ENCODE data around the gene TMEM63A. TPM values are rescaled to one million over a fixed set of nuclear protein-coding genes. Genes with fewer than 3 reads are reported as not detected.

The TMEM63A gene
- polyA plus RNA-seq, 3 donors = 3.0 to 48.0 (median 5.8) TPM

- peaks cover 7 to 8% of the 10 kb centered on the region in 2 donors for H3K4me1 ChIP-seq (ENCODE audit: control insufficient read depth in 1 of 2, insufficient read depth in 2 of 2, low read length in 2 of 2)
- TF ChIP-seq, protein P1, sequence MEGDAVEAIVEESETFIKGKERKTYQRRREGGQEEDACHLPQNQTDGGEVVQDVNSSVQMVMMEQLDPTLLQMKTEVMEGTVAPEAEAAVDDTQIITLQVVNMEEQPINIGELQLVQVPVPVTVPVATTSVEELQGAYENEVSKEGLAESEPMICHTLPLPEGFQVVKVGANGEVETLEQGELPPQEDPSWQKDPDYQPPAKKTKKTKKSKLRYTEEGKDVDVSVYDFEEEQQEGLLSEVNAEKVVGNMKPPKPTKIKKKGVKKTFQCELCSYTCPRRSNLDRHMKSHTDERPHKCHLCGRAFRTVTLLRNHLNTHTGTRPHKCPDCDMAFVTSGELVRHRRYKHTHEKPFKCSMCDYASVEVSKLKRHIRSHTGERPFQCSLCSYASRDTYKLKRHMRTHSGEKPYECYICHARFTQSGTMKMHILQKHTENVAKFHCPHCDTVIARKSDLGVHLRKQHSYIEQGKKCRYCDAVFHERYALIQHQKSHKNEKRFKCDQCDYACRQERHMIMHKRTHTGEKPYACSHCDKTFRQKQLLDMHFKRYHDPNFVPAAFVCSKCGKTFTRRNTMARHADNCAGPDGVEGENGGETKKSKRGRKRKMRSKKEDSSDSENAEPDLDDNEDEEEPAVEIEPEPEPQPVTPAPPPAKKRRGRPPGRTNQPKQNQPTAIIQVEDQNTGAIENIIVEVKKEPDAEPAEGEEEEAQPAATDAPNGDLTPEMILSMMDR (IDR thresholded peaks at IDR 0.05) = no peak
- H3K4me2 ChIP-seq (replicated peaks; ENCODE audit: extremely low read depth, low read length, poor library complexity, severe bottlenecking) = no peak overlapping the region
- H3K27ac ChIP-seq (ENCODE audit: low read depth in 1 of 2, low read length in 2 of 2) = no peak overlapping the region
- Mint-ChIP-seq H3K4me3 (no peak overlapping the region), H3K9me3 (no peaks in the 10 kb centered on the region), H3K36me3 (peaks cover 0 to 10% of the 10 kb centered on the region in 2 donors), H3K4me1 (peaks cover 11% of the 10 kb centered on the region), H3K27ac (no peak overlapping the region), H3K27me3 (ENCODE audit: low read depth in 3 of 3) (peaks cover 0 to 1% (median 1%) of the 10 kb centered on the region in 3 donors)
- WGBS (ENCODE audit: insufficient coverage) = 100% methylated on average over 1 of the region's 5 CpGs
- DNase-seq = no peak
- no peaks in the 10 kb centered on the region for H3K9me3 ChIP-seq (replicated peaks in 1 of 2; ENCODE audit: control insufficient read depth in 1 of 2, insufficient read depth in 1 of 2, low read length in 2 of 2)
- no peaks in the 10 kb centered on the region for H3K27me3 ChIP-seq (ENCODE audit: control insufficient read depth in 2 of 2, insufficient read depth in 2 of 2, low read length in 2 of 2)
- H3K4me3 ChIP-seq (replicated peaks in 1 of 3; ENCODE audit: low read depth in 2 of 3, low read length in 3 of 3) = no peak overlapping the region
- no peak overlapping the region for H3K9ac ChIP-seq (ENCODE audit: insufficient read depth, low read length, poor library complexity, severe bottlenecking)
- intact Hi-C loops (cut with micrococcal nuclease) = no loop called here
- H3K79me2 ChIP-seq (ENCODE audit: insufficient read depth, low read length) = no peaks in the 10 kb centered on the region
- H3K36me3 ChIP-seq (replicated peaks in 1 of 2; ENCODE audit: control insufficient read depth in 1 of 2, insufficient read depth in 2 of 2, low read length in 2 of 2) = no peaks in the 10 kb centered on the region
- H4K20me1 ChIP-seq (ENCODE audit: insufficient read depth, low read length) = no peaks in the 10 kb centered on the region
- H2AFZ ChIP-seq (ENCODE audit: insufficient read depth, low read depth, low read length, poor library complexity, severe bottlenecking) = no peak overlapping the region
Observed at GRCh38 chr1:225820522-225821120, 61.6 kb downstream of the TMEM63A start.

DNA sequence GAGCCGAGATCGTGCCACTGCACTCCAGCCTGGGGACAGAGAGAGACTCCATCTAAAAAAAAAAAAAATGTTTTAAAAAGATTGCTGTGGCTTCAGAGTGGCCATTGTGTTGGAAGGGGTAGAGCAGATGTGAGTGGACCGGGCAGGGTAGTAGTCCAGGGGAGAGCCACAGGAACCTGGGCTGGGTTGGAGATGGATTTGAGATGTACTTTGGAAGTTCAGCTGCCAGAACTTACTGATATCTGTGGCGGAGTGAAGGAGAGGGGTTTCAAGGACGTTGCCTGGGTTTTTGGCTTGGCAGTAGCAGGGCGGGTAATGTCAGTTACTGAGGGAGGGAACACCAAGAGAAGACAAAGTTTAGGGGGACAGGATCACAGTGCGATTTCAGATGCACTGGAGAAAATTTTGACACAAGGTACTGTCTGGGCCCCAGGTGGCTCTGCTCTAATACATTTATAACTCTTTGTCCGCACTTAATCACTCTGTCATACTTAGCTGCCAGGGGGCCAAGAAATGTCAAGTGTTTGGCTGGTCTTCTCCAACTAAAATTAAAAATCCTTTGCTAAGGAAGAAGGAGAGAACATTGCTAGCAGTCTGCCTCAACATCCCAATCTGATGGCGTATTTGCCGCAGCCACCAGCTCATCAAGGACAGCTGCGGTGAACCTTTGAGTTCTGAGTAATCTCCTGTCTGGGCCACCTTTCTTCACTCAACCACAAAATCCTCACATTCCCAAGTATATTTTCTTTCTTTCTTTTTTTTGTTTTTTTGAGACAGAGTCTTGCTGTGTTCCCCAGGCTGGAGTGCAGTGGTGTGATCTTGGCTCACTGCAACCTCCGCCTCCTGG lies 62.6 kb downstream of the TMEM63A start:
- Histone ChIP-seq H3K4me3 (replicated peaks in 1 of 3; ENCODE audit: low read depth in 2 of 3, low read length in 3 of 3) (no peak overlapping the region), H3K27me3 (ENCODE audit: control insufficient read depth in 2 of 2, insufficient read depth in 2 of 2, low read length in 2 of 2) (no peaks in the 10 kb centered on the region), H3K4me1 (ENCODE audit: control insufficient read depth in 1 of 2, insufficient read depth in 2 of 2, low read length in 2 of 2) (peaks cover 8% of the 10 kb centered on the region in 2 donors), H3K79me2 (ENCODE audit: insufficient read depth, low read length) (peaks cover 2% of the 10 kb centered on the region), H3K36me3 (replicated peaks in 1 of 2; ENCODE audit: control insufficient read depth in 1 of 2, insufficient read depth in 2 of 2, low read length in 2 of 2) (no peaks in the 10 kb centered on the region), H4K20me1 (ENCODE audit: insufficient read depth, low read length) (no peaks in the 10 kb centered on the region), H3K27ac (ENCODE audit: low read depth in 1 of 2, low read length in 2 of 2) (no peak overlapping the region), H3K9me3 (replicated peaks in 1 of 2; ENCODE audit: control insufficient read depth in 1 of 2, insufficient read depth in 1 of 2, low read length in 2 of 2) (no peaks in the 10 kb centered on the region), H3K4me2 (replicated peaks; ENCODE audit: extremely low read depth, low read length, poor library complexity, severe bottlenecking) (no peak overlapping the region), H2AFZ (ENCODE audit: insufficient read depth, low read depth, low read length, poor library complexity, severe bottlenecking) (no peak overlapping the region), H3K9ac (ENCODE audit: insufficient read depth, low read length, poor library complexity, severe bottlenecking) (no peak overlapping the region)
- no peaks in the 10 kb centered on the region for H3K9me3 Mint-ChIP-seq
- H3K4me1 Mint-ChIP-seq = peaks cover 12% of the 10 kb centered on the region
- WGBS (ENCODE audit: insufficient coverage) = 93% methylated on average over 6 of the region's 12 CpGs
- H3K36me3 Mint-ChIP-seq = peaks cover 0 to 12% of the 10 kb centered on the region in 2 donors
- TF ChIP-seq, protein P1 (IDR thresholded peaks at IDR 0.05) = no peak
- peaks cover 0 to 2% (median 1%) of the 10 kb centered on the region in 3 donors for H3K27me3 Mint-ChIP-seq (ENCODE audit: low read depth in 3 of 3)
- no peak overlapping the region for H3K27ac Mint-ChIP-seq
- no peak for DNase-seq
- H3K4me3 Mint-ChIP-seq = no peak overlapping the region
- intact Hi-C loops (cut with micrococcal nuclease) = no loop called here

All from CD14-positive monocyte (primary cell).